IMR-90 (cell line): Measurements from ENCODE around the gene TIMM10. TPM values are rescaled to one million over a fixed set of nuclear protein-coding genes. Genes with fewer than 3 reads are reported as not detected.

Experiments
- ATAC-seq: fragments of 200-7000 bp; cut with Tn5 transposase; 2 replicates; pipeline ENCODE4 v1.9.1; 2020; ENCODE audit warnings: low read depth, mild to moderate bottlenecking, moderate library complexity
- BruUV-seq: library from RNA; stranded (reverse); fragments of 400-500 nt; replicated peaks from 2 replicates; lab custom pipeline; 2021; lab: Mats Ljungman, UMichigan
- CTCF ChIA-PET: fragments of 300-600 bp; formaldehyde crosslinking; extraction: SDS; loops from one replicate; lab custom pipeline; 2021; ENCODE audit warnings: antibody characterized with exemption; lab: Yijun Ruan, JAX
- POLR2A ChIA-PET: fragments of 300-600 bp; sonication (Branson Sonifier 250); formaldehyde crosslinking; loops from one replicate; lab custom pipeline; 2022; ENCODE audit warnings: antibody characterized with exemption; ENCODE audit not compliant: unreplicated experiment; lab: Charles Lee
- DNase-seq: peaks from one replicate; pipeline ENCODE4 v3.0.0; 2013
- H2AFZ ChIP-seq: replicated peaks from 2 replicates; pipeline ENCODE3; 2013; ENCODE audit warnings: low read length, mild to moderate bottlenecking; ENCODE audit not compliant: poor library complexity
- H2AK5ac ChIP-seq: 2 replicates; pipeline ENCODE4 v1.6.1; 2013; ENCODE audit warnings: low read depth, low read length, inconsistent platforms
- H2AK9ac ChIP-seq: replicated peaks from 2 replicates; pipeline ENCODE3; 2013; ENCODE audit warnings: mild to moderate bottlenecking, low read depth, low read length, moderate library complexity; ENCODE audit not compliant: poor library complexity
- H2BK120ac ChIP-seq: 2 replicates; pipeline ENCODE4 v1.6.1; 2013; ENCODE audit warnings: low read depth, low read length, inconsistent platforms
- H2BK15ac ChIP-seq: 3 replicates; pipeline ENCODE4 v1.6.1; 2013; ENCODE audit warnings: low read depth, low read length, inconsistent platforms
- H2BK20ac ChIP-seq: 2 replicates; pipeline ENCODE4 v1.6.1; 2013; ENCODE audit warnings: low read depth, mild to moderate bottlenecking, inconsistent platforms, low read length, moderate library complexity
- H2BK5ac ChIP-seq: 2 replicates; pipeline ENCODE4 v1.6.1; 2013; ENCODE audit warnings: mild to moderate bottlenecking, low read depth, low read length, inconsistent platforms; ENCODE audit not compliant: poor library complexity, severe bottlenecking
- H3K14ac ChIP-seq: replicated peaks from 2 replicates; pipeline ENCODE4 v1.6.1; 2013; ENCODE audit warnings: low read depth, low read length, inconsistent platforms
- H3K18ac ChIP-seq: 2 replicates; pipeline ENCODE4 v1.6.1; 2013; ENCODE audit warnings: low read depth, low read length, control low read depth
- H3K23ac ChIP-seq: 2 replicates; pipeline ENCODE4 v1.6.1; 2013; ENCODE audit warnings: low read depth, low read length, inconsistent platforms
- H3K27ac ChIP-seq: 2 replicates; pipeline ENCODE4 v1.5.1; 2013; ENCODE audit warnings: mild to moderate bottlenecking, control low read depth, low read length; ENCODE audit not compliant: insufficient read depth
- H3K27me3 ChIP-seq: 2 replicates; pipeline ENCODE4 v1.6.1; 2013; ENCODE audit warnings: low read length; ENCODE audit not compliant: control insufficient read depth, insufficient read depth
- H3K36me3 ChIP-seq: 2 replicates; pipeline ENCODE4 v1.6.1; 2013; ENCODE audit warnings: low read length, mixed read lengths; ENCODE audit not compliant: control insufficient read depth, insufficient read depth
- H3K4ac ChIP-seq: 2 replicates; pipeline ENCODE4 v1.6.1; 2013; ENCODE audit warnings: low read depth, low read length, inconsistent platforms
- H3K4me1 ChIP-seq: 2 replicates; pipeline ENCODE4 v1.6.1; 2013; ENCODE audit warnings: low read length, mixed read lengths; ENCODE audit not compliant: control insufficient read depth, insufficient read depth
- H3K4me2 ChIP-seq: 2 replicates; pipeline ENCODE4 v1.6.1; 2013; ENCODE audit warnings: low read depth, mild to moderate bottlenecking, control low read depth, low read length, moderate library complexity
- H3K4me3 ChIP-seq: 2 replicates; pipeline ENCODE4 v1.5.1; 2013; ENCODE audit warnings: low read depth, mild to moderate bottlenecking, control low read depth, low read length, moderate library complexity; ENCODE audit not compliant: insufficient read depth
- H3K56ac ChIP-seq: 2 replicates; pipeline ENCODE4 v1.6.1; 2013; ENCODE audit warnings: low read length, inconsistent platforms; ENCODE audit not compliant: insufficient read depth; ENCODE audit errors: extremely low read depth
- H3K79me1 ChIP-seq, 2 experiments: 2 replicates each; pipeline ENCODE4 v1.6.1; 2013; ENCODE audit warnings: low read length in 2 of 2, inconsistent platforms in 1 of 2, low read depth in 1 of 2
- H3K9ac ChIP-seq: 2 replicates; pipeline ENCODE4 v1.6.1; 2013; ENCODE audit warnings: low read depth, low read length, control low read depth
- H3K9me1 ChIP-seq: 2 replicates; pipeline ENCODE4 v1.6.1; 2013; ENCODE audit warnings: low read length, inconsistent platforms; ENCODE audit not compliant: insufficient read depth
- H3K9me3 ChIP-seq: 2 replicates; pipeline ENCODE4 v1.6.1; 2013; ENCODE audit warnings: low read length; ENCODE audit not compliant: control insufficient read depth, insufficient read depth
- H4K20me1 ChIP-seq: 2 replicates; pipeline ENCODE4 v1.6.1; 2013; ENCODE audit warnings: low read length, inconsistent platforms; ENCODE audit not compliant: insufficient read depth
- H4K5ac ChIP-seq: 2 replicates; pipeline ENCODE4 v1.6.1; 2013; ENCODE audit warnings: mild to moderate bottlenecking, low read depth, low read length, control low read depth
- H4K8ac ChIP-seq, 2 experiments: 2 replicates each; pipeline ENCODE4 v1.6.1; 2013; ENCODE audit warnings: low read depth in 2 of 2, low read length in 2 of 2, control low read depth in 1 of 2, inconsistent platforms in 1 of 2
- H4K91ac ChIP-seq: 2 replicates; pipeline ENCODE4 v1.6.1; 2013; ENCODE audit warnings: low read depth, low read length, inconsistent platforms; ENCODE audit not compliant: insufficient read depth
- BHLHE40 ChIP-seq: fragments of 150-350 bp; IDR thresholded peaks from 2 replicates; pipeline ENCODE4 v1.6.1; 2016; ENCODE audit warnings: mild to moderate bottlenecking, low read depth, low read length
- CHD1 ChIP-seq: IDR thresholded peaks from 2 replicates; pipeline ENCODE4 v1.6.1; 2012; ENCODE audit warnings: low read depth, low read length, improper control_type of control experiment
- FOS ChIP-seq: fragments of 150-350 bp; IDR thresholded peaks from 2 replicates; pipeline ENCODE4 v1.6.1; 2016; ENCODE audit warnings: low read depth, low read length
- MAFK ChIP-seq: IDR thresholded peaks from 2 replicates; pipeline ENCODE4 v1.6.1; 2012; ENCODE audit warnings: low read depth, low read length, improper control_type of control experiment
- MAZ ChIP-seq: IDR thresholded peaks from 2 replicates; pipeline ENCODE4 v1.6.1; 2012; ENCODE audit warnings: low read depth, mild to moderate bottlenecking, low read length, improper control_type of control experiment, moderate library complexity, borderline replicate concordance
- RAD21 ChIP-seq: IDR thresholded peaks from 2 replicates; pipeline ENCODE4 v1.6.1; 2012; ENCODE audit warnings: low read length, improper control_type of control experiment
- RCOR1 ChIP-seq: IDR thresholded peaks from 2 replicates; pipeline ENCODE4 v1.6.1; 2012; ENCODE audit warnings: mild to moderate bottlenecking, low read length, improper control_type of control experiment; ENCODE audit not compliant: insufficient replicate concordance
- WGBS, 2 experiments: methylation state at CpG; one replicate each; pipeline versions ENCODE4 v1.1.5 to v1.1.7; 2013; ENCODE audit warnings: missing lambda C conversion rate in 2 of 2; ENCODE audit not compliant: insufficient read length in 1 of 2; ENCODE audit errors: extremely low coverage in 2 of 2; 5-methylcytosine and 5-hydroxymethylcytosine counted together
- dilution Hi-C: fragments of 300-500 bp; cut with HindIII; formaldehyde crosslinking; loops from one replicate; pipeline ENCODE4 v1.14.3; 2018; ENCODE audit warnings: low sequenced_read_pairs; ENCODE audit not compliant: unreplicated experiment
- in situ Hi-C: fragments of 300-500 bp; cut with MboI; formaldehyde crosslinking; loops from 3 replicates; pipeline ENCODE4 v1.14.3; 2019; ENCODE audit warnings: low sequenced_read_pairs, inconsistent platforms, mixed read lengths
- intact Hi-C: fragments of 100-400 bp; cut with micrococcal nuclease; formaldehyde crosslinking; loops from 2 replicates; pipeline ENCODE4 v1.10.0; 2022
- polyA plus RNA-seq, 3 experiments: library from polyadenylated mRNA; depleted of rRNA; stranded (reverse); fragments of >200 nt; gene quantifications; 2 replicates each; pipeline ENCODE4 v1.2.3, GENCODE V29; 2012; ENCODE audit warnings: low replicate concordance in 1 of 3
- total RNA-seq: library from RNA; depleted of rRNA; stranded (reverse); fragments of >200 nt; gene quantifications from 2 replicates; pipeline ENCODE4 v1.2.3, GENCODE V29; 2012
- TF ChIP-seq, protein P1 (sequence below): conservative IDR thresholded peaks from 2 replicates; pipeline ENCODE4 v1.5.1; 2012; ENCODE audit warnings: mild to moderate bottlenecking, low read depth, low read length, improper control_type of control experiment
- TF ChIP-seq, protein P2 (sequence below): fragments of 150-350 bp; IDR thresholded peaks from 2 replicates; pipeline ENCODE4 v1.6.1; 2016; ENCODE audit warnings: low read depth, mild to moderate bottlenecking, low read length, moderate library complexity, borderline replicate concordance

The TIMM10 gene
- total and polyA plus RNA-seq, 2 of the 4 experiments (the other 2 are of a cell fraction): 96.8 to 135 TPM

DNA sequence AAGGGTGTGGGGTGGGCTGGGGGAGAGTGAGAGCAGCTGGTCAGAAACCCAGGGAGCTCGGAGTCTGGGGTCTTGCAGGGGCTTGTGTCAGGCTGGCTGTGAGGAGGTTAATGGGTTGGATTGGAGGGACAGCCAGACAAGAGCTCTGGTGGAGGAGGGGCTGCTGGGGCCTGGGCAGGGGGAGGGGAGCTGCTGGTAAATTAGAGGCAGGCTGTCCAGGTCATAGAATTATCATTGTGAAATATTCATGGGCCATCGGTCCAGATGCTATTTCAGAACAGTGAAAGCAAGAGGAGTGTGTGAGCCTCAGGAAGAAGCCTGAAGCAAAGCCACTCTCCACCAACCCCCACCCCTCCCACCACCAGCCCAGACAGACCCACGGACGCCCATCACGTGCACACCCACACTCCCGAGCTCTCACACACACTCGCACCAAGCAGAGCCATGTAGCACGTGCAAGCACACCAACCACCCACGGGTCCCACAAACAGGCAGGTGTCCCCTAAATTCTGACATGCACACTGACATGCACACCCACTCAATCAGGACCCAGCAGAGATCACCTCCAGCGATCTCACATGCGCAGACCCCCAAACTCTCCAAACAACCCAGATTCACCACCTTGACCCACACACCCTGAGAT, 51.4 kb downstream of the TIMM10 start:
- no peaks in the 10 kb centered on the region for H3K4me1 ChIP-seq
- 20% methylated on average over 1 of the region's 11 CpGs; no CpG with 5 or more reads in 1 of the 2 experiments for WGBS, 2 experiments
- no peak overlapping the region for H3K56ac ChIP-seq
- no TSS peak for BruUV-seq
- intact Hi-C loops: no loop called here
- TF ChIP-seq, protein P1, sequence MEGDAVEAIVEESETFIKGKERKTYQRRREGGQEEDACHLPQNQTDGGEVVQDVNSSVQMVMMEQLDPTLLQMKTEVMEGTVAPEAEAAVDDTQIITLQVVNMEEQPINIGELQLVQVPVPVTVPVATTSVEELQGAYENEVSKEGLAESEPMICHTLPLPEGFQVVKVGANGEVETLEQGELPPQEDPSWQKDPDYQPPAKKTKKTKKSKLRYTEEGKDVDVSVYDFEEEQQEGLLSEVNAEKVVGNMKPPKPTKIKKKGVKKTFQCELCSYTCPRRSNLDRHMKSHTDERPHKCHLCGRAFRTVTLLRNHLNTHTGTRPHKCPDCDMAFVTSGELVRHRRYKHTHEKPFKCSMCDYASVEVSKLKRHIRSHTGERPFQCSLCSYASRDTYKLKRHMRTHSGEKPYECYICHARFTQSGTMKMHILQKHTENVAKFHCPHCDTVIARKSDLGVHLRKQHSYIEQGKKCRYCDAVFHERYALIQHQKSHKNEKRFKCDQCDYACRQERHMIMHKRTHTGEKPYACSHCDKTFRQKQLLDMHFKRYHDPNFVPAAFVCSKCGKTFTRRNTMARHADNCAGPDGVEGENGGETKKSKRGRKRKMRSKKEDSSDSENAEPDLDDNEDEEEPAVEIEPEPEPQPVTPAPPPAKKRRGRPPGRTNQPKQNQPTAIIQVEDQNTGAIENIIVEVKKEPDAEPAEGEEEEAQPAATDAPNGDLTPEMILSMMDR: no peak
- TF ChIP-seq FOS: no peak
- TF ChIP-seq, protein P2, sequence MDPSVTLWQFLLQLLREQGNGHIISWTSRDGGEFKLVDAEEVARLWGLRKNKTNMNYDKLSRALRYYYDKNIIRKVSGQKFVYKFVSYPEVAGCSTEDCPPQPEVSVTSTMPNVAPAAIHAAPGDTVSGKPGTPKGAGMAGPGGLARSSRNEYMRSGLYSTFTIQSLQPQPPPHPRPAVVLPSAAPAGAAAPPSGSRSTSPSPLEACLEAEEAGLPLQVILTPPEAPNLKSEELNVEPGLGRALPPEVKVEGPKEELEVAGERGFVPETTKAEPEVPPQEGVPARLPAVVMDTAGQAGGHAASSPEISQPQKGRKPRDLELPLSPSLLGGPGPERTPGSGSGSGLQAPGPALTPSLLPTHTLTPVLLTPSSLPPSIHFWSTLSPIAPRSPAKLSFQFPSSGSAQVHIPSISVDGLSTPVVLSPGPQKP: no peak
- no peak for TF ChIP-seq RAD21
- TF ChIP-seq CHD1: no peak
- no peak for TF ChIP-seq MAFK
- no peak for TF ChIP-seq MAZ
- TF ChIP-seq RCOR1: no peak
- TF ChIP-seq BHLHE40: no peak
- no peak overlapping the region for H4K8ac ChIP-seq
- H3K79me1 ChIP-seq: no peaks in the 10 kb centered on the region
- H2AK5ac ChIP-seq: no peak overlapping the region
- ATAC-seq (no peak), DNase-seq (no peak)
- H2AFZ ChIP-seq: no peak overlapping the region
- H3K27ac ChIP-seq: no peak overlapping the region
- CTCF ChIA-PET: interaction anchor here (0.7 to 1.4 kb wide), 2 partner anchors 14 to 21 kb away, joined by 3 to 8 read pairs; no protein-coding TSS in a partner anchor
- H3K18ac ChIP-seq: no peak overlapping the region
- no peak overlapping the region for H2BK120ac ChIP-seq
- H4K91ac ChIP-seq: no peak overlapping the region
- H2BK15ac ChIP-seq: no peak overlapping the region
- no peak overlapping the region for H2BK20ac ChIP-seq
- no peaks in the 10 kb centered on the region for H3K9me3 ChIP-seq
- H2AK9ac ChIP-seq: no peak overlapping the region
- no peak overlapping the region for H3K4ac ChIP-seq
- in situ Hi-C loops: loop anchor here (25.0 kb wide), 1 partner anchor 1033 kb away; the partner anchor contains the start of gene OR5B21
- H3K36me3 ChIP-seq: no peaks in the 10 kb centered on the region
- H3K4me3 ChIP-seq: no peak overlapping the region
- no peaks in the 10 kb centered on the region; the same call in 1 of the 2 replicates for H4K20me1 ChIP-seq
- POLR2A ChIA-PET: no interaction called here
- H2BK5ac ChIP-seq: no peak overlapping the region
- H3K9ac ChIP-seq: no peak overlapping the region
- no peak overlapping the region for H3K23ac ChIP-seq
- no peak overlapping the region for H3K14ac ChIP-seq
- H4K5ac ChIP-seq: no peak overlapping the region
- H3K27me3 ChIP-seq: peaks cover 57% of the 10 kb centered on the region
- no peak overlapping the region for H3K4me2 ChIP-seq
- H3K9me1 ChIP-seq: no peaks in the 10 kb centered on the region
- dilution Hi-C loops: no loop called here
